Body of pancreas (tissue), 4 donors: ENCODE measurements around the gene IRAG1. TPM values are rescaled to one million over a fixed set of nuclear protein-coding genes. Genes with fewer than 3 reads are reported as not detected.

ENCODE experiments used
- ATAC-seq: fragments of 150-250 bp; one replicate; pipeline ENCODE4 v1.9.1; 2016
- DNase-seq, 4 donors: peaks; one replicate each; pipeline ENCODE4 v3.0.0-alpha.2; 2019
- H3K27ac ChIP-seq, 4 donors: fragments of 200-600 bp; sonication (generic); 1 replicate in 3 of 4; 2 replicates in 1 of 4; pipeline versions ENCODE4 v1.5.1 to v1.6.1; 2016 to 2019; ENCODE audit warnings: mild to moderate bottlenecking in 1 of 4, mixed read lengths in 1 of 4, moderate library complexity in 1 of 4
- H3K27me3 ChIP-seq, 2 donors: fragments of 200-600 bp; sonication (generic); one replicate each; pipeline ENCODE4 v1.6.0; 2016; ENCODE audit warnings: mild to moderate bottlenecking in 1 of 2
- H3K36me3 ChIP-seq, 2 donors: fragments of 200-600 bp; sonication (generic); replicated peaks in 1 of 2; 2 replicates each; pipeline ENCODE4 v1.5.1; 2016; ENCODE audit warnings: low read depth in 2 of 2; ENCODE audit not compliant: insufficient read depth in 1 of 2
- H3K4me1 ChIP-seq: fragments of 200-600 bp; sonication (generic); one replicate; pipeline ENCODE4 v1.6.0; 2016
- H3K4me3 ChIP-seq, 2 donors: fragments of 200-600 bp; sonication (generic); 1 replicate in 1 of 2; 2 replicates in 1 of 2; pipeline ENCODE4 v1.5.1; 2016 to 2019
- H3K9me3 ChIP-seq, 3 donors: fragments of 200-600 bp; sonication (generic); 1 replicate in 2 of 3; 2 replicates in 1 of 3; pipeline ENCODE4 v1.5.1; 2016
- POLR2A ChIP-seq, 3 donors: fragments of 450-650 bp; IDR thresholded peaks; one replicate each; pipeline ENCODE4 v1.6.1; 2016; ENCODE audit warnings: antibody characterized with exemption in 3 of 3, mild to moderate bottlenecking in 2 of 3
- WGBS, 2 donors: methylation state at CpG; one replicate each; pipeline ENCODE4 v1.1.5; 2017; 5-methylcytosine and 5-hydroxymethylcytosine counted together
- intact Hi-C: fragments of 100-400 bp; cut with DNase I; formaldehyde crosslinking; loops from one replicate; pipeline ENCODE4 v1.15.1; 2023
- total RNA-seq, 2 donors: library from RNA; depleted of rRNA; stranded (reverse); fragments of >200 nt; gene quantifications; one replicate each; pipeline ENCODE4 v1.1.0, GENCODE V29; 2016
- TF ChIP-seq, protein P1 (sequence below), 7 experiments: fragments of 450-650 bp in 4 of 7; fragments of 200-600 bp in 3 of 7; sonication (generic) in 3 of 7; IDR thresholded peaks; one replicate each; pipeline ENCODE4 v1.5.1; 2016 to 2019; ENCODE audit warnings: antibody characterized with exemption in 7 of 7

IRAG1 gene
- total RNA-seq, 2 donors from 2014 or later: 1.6 to 10.1 TPM

DNA sequence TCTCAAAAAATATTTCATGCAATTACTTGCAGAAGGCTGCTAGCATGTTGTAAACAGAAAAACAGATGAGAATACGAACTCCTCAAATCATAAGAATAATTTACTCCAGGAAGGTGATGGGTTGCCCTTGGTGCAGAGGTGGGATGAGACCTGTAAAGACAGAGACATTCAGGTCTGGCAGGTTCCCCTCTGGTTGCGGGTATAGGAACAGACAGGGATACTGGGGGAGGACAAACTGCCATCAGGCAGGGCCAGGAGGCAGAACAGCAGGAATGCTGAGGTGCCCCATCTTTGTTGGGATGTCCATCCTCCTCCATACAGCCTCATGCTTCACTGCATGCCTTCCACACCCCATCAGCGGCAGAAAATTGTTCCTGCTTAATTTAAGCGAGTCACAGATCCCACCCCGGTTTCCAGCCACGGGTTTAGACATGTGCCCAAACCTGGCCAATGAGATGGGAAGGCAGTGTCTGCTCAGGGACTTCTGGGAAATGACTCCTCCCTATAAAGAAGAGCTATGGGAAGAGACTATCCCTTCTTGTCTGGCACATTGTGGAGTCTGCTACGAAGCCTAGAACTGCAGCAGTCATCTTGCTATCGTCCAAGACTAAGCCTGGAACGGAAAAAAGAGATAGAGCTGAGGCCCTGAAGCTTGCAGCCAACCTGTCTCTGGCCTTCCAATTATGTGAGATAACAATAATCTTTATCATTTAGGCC is 23.1 kb upstream of the IRAG1 start:
- DNase-seq (no peak), ATAC-seq (no peak)
- H3K9me3 ChIP-seq: no peaks in the 10 kb centered on the region
- H3K4me3 ChIP-seq: no peak overlapping the region
- H3K36me3 ChIP-seq: no peaks in the 10 kb centered on the region
- intact Hi-C loops: no loop called here
- H3K4me1 ChIP-seq: no peaks in the 10 kb centered on the region
- no peak overlapping the region for H3K27ac ChIP-seq
- no peaks in the 10 kb centered on the region for H3K27me3 ChIP-seq
- 66 to 72% methylated on average over 9 of the region's 9 CpGs for WGBS, 2 donors
- no peak for TF ChIP-seq POLR2A (IDR thresholded peaks at IDR 0.05)
- TF ChIP-seq, protein P1, sequence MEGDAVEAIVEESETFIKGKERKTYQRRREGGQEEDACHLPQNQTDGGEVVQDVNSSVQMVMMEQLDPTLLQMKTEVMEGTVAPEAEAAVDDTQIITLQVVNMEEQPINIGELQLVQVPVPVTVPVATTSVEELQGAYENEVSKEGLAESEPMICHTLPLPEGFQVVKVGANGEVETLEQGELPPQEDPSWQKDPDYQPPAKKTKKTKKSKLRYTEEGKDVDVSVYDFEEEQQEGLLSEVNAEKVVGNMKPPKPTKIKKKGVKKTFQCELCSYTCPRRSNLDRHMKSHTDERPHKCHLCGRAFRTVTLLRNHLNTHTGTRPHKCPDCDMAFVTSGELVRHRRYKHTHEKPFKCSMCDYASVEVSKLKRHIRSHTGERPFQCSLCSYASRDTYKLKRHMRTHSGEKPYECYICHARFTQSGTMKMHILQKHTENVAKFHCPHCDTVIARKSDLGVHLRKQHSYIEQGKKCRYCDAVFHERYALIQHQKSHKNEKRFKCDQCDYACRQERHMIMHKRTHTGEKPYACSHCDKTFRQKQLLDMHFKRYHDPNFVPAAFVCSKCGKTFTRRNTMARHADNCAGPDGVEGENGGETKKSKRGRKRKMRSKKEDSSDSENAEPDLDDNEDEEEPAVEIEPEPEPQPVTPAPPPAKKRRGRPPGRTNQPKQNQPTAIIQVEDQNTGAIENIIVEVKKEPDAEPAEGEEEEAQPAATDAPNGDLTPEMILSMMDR (IDR thresholded peaks at IDR 0.05): no peak

DNA sequence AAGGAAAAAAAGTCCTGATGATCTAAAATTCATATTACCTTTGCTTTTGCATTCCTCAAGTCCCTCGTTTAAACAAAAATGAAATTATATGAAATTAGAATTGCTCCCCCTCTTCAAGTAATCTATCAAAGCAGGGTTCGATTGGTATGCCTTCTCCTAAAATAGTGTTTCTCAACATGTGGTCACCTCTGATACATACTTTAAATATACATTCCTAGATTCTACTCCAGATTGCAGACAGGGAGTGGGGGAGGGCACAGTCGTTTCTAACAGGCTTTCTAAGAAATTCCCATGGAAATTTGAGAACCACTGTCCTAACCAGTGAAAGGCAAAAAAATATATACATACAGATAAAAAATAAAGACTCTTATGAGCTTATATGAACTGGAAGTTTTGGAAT is 22.6 kb upstream of the IRAG1 start:
- H3K9me3 ChIP-seq: no peaks in the 10 kb centered on the region
- H3K27ac ChIP-seq: no peak overlapping the region
- no peak overlapping the region for H3K4me3 ChIP-seq
- no peaks in the 10 kb centered on the region for H3K36me3 ChIP-seq
- H3K4me1 ChIP-seq: no peaks in the 10 kb centered on the region
- intact Hi-C loops: no loop called here
- TF ChIP-seq POLR2A (IDR thresholded peaks at IDR 0.05): no peak
- no peaks in the 10 kb centered on the region for H3K27me3 ChIP-seq
- WGBS, 2 donors: 46 to 49% methylated on average over 3 of the region's 3 CpGs
- no peak for ATAC-seq
- DNase-seq: no peak

DNA sequence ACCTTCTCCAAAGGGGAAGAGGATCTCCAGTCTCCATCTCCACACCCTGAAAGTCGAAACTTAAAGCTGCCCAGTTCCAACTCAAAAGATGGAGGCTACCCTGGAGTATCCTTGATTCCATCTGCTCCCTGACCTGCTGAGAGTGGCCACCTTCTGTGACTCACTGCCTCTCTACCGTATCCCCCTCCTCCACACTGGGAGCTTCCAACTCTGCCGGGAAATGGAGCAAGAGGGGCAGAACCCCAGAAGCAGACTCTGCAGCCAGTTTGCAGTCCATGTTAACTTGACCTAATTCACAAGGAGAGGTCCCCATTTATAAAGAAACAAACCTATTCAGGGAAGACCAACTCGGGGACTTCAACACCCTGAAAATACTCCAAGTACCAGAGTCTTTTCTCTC is 22.0 kb upstream of the IRAG1 start:
- Histone ChIP-seq H3K4me1 (no peaks in the 10 kb centered on the region), H3K36me3 (no peaks in the 10 kb centered on the region), H3K4me3 (no peak overlapping the region), H3K9me3 (no peaks in the 10 kb centered on the region), H3K27me3 (no peaks in the 10 kb centered on the region), H3K27ac (no peak overlapping the region)
- TF ChIP-seq, protein P1 (IDR thresholded peaks at IDR 0.05): no peak
- no peak for TF ChIP-seq POLR2A (IDR thresholded peaks at IDR 0.05)
- DNase-seq (no peak), ATAC-seq (no peak)
- 57 to 73% methylated on average over 4 of the region's 4 CpGs for WGBS, 2 donors
- intact Hi-C loops: no loop called here

DNA sequence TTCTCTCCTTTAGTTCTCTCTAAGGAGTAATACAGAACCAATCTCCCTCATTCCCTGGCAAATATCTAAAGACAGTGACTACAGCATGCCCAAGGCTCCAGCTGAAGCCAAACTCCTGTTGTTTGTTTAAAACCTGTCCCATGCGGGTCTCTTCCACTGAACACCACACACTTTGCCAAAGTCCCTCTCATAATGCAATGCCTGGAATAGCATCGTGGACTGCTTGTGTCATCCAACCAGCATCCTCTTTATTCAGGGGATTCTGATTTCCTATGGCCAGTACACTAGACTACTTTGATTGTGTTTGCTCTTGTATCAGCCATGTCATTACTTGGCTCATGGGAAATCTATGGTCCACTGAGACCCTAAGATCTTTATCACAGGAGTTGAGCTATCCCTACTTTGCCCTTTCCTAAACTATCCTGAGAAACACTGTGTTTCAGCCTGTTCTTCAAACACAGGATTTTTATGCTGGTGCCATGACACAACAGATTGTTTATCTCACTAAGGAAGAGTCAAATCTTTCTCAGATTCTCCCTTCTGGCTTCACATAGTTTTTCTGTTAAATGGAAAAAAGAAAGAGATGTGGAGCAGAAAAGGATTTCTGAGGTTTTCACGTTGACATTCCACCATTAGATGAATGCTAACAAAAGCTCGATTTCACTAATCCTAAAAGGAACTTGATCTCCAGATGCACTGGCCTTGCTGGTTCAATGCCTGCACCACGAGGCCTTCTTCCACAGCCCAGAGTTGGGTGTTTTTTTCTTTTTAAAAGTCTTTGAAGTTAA is 15.9 kb upstream of the IRAG1 start:
- Histone ChIP-seq H3K4me1 (no peaks in the 10 kb centered on the region), H3K4me3 (no peak overlapping the region), H3K9me3 (no peaks in the 10 kb centered on the region), H3K27me3 (no peaks in the 10 kb centered on the region), H3K36me3 (no peaks in the 10 kb centered on the region), H3K27ac (no peak overlapping the region)
- ATAC-seq (no peak), DNase-seq (no peak)
- 50 to 53% methylated on average over 5 of the region's 5 CpGs for WGBS, 2 donors
- TF ChIP-seq, protein P1 (IDR thresholded peaks at IDR 0.05): no peak
- no peak for TF ChIP-seq POLR2A (IDR thresholded peaks at IDR 0.05)
- intact Hi-C loops: no loop called here

DNA sequence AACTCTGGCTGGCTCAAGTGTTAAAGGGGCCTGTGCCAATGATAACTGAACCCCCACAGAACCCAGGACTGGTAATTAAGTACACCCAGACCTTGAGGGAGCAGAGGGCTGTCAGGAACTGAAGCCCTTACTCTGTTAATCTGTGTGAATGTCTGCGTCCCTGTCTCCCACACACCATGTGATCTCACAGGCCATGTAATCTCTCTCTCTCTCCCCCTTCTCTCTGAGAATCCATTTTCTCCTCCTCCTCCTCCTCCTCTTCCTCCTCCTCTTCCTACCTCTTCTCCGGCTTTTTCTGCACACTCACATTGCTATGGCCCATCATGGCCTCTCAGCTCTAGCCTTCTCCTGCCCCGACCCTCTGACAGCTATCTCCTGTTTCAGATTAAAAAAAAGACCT is 14.6 kb upstream of the IRAG1 start:
- TF ChIP-seq, protein P1 (IDR thresholded peaks at IDR 0.05): no peak
- no peak for TF ChIP-seq POLR2A (IDR thresholded peaks at IDR 0.05)
- no peak for ATAC-seq
- H3K4me3 ChIP-seq: no peak overlapping the region
- H3K27ac ChIP-seq: no peak overlapping the region
- H3K9me3 ChIP-seq: no peaks in the 10 kb centered on the region
- no peaks in the 10 kb centered on the region for H3K27me3 ChIP-seq
- WGBS, 2 donors: 73% methylated on average over 3 of the region's 3 CpGs
- H3K36me3 ChIP-seq: no peaks in the 10 kb centered on the region
- intact Hi-C loops: no loop called here
- no peaks in the 10 kb centered on the region for H3K4me1 ChIP-seq
- no peak for DNase-seq
